LNCAP (cell line): ENCODE data around the gene RBBP8.

Experiments used
- TF ChIP-seq, protein P1 (sequence below): fragments of 450-650 bp; IDR thresholded peaks from 2 replicates; pipeline ENCODE4 v1.5.1; 2017; ENCODE audit warnings: mild to moderate bottlenecking

The RBBP8 gene

DNA sequence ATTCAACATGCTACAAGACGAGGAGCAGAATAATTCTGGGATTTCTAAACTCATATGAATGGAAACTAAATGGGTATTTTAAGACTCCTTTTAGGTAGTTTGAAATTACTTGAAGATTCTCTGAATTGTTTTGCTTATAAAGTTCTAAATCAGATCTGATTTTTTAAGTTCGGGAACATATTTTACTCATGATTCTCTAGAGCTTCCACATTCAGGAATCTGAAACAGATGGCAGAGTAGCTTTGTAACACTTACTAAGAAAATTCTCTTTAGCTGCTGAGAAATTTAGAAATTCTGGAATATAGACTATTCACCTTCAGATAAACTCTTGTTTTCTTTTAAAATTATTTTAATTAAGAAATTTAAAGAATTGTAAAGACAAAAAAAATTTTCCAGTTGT is 13.7 kb downstream of the RBBP8 start:
- TF ChIP-seq, protein P1, sequence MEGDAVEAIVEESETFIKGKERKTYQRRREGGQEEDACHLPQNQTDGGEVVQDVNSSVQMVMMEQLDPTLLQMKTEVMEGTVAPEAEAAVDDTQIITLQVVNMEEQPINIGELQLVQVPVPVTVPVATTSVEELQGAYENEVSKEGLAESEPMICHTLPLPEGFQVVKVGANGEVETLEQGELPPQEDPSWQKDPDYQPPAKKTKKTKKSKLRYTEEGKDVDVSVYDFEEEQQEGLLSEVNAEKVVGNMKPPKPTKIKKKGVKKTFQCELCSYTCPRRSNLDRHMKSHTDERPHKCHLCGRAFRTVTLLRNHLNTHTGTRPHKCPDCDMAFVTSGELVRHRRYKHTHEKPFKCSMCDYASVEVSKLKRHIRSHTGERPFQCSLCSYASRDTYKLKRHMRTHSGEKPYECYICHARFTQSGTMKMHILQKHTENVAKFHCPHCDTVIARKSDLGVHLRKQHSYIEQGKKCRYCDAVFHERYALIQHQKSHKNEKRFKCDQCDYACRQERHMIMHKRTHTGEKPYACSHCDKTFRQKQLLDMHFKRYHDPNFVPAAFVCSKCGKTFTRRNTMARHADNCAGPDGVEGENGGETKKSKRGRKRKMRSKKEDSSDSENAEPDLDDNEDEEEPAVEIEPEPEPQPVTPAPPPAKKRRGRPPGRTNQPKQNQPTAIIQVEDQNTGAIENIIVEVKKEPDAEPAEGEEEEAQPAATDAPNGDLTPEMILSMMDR = no peak

DNA sequence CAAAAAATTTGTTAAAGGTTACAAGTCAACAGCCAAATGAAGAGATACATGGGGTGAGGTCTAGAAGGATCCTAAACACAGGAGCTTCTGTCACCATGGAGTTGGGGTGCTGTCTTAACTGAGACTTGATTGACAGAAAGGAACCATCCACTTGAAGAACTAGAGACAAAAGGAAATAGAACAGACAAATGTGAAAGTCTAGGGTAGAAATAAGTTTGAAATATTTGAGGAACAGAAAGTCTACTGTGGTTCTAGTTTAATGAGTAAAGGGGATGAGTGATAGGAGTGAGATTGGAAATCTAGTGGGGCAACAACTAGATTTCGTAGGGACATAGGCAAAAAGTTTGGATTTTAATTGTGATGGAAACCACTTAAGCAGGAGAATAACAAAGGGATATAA is 18.7 kb downstream of the RBBP8 start:
- TF ChIP-seq, protein P1 = no peak

DNA sequence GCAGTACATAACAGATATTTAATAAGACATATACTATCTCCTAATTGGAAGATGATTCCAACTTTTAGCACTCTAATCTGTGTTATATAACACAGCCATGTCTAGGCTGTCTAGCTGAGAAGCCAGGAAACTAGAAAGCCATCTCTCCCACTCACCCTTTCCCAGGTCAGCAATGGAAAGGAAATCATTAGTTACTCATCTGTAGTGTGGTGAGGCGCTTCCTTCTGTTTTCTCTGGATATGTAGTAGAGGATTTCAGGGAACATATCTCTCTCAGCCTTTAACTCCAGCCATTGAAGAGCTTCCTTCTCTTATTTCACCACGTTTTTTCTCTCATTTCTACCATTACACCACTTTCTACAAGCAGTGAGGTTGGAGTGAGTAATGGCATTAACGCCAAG is 19.4 kb downstream of the RBBP8 start:
- TF ChIP-seq, protein P1 = no peak

DNA sequence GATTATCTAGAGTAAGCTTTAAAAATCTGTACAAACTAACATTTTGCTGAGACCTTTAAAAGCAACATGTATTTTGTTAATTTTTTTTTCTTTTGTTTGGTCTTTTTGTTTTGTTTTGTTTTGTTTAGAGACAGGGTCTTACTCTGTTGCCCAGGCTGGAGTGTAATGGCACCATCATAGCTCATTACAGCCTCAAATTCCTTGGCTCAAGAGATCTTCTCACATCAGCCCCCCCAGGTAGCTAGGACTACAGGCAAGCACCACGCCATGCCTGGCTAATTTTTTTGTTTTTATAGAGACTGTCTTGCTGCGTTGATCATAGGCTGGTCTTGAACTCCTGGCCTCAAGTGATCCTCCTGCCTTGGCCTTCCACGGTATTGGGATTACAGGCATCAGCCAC is 23.1 kb downstream of the RBBP8 start:
- TF ChIP-seq, protein P1 = no peak

DNA sequence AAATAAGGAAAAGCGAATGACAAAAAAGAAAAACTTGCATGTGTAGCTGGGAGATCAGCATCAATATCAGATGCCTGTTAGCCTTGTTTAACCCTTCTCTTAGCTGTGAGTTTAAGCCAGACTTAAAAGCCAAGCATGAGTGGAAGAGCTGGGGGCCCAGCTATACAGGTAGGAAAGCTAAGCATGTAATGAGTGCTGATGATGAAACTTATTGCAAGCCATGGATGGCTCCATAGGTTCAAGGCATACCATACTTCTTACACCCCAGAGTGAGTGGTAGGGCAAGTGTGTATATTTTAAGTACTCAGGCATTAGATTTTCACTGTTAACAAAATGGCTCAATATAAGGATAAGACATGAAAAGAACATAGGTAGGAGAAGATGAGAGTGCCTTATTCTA is 28.0 kb downstream of the RBBP8 start:
- TF ChIP-seq, protein P1 = no peak

DNA sequence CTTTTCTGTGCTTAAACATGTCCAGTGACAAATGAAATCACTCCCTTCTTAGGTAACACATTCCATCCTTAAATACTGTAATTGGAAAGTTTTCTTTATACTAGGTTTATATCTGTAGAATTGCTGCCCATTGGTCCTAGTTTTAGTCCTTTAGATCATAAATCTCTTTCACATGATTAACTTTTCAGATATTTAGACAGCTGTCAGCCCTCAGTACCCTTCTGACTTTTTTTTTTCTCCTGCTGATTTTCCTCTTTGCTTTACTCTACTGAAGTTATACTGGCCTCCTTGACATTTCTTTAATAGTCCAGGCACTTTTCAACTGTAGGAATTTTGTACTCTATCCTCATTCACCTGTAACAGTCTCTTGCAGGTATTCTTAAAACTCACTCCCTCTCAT is 28.9 kb downstream of the RBBP8 start:
- TF ChIP-seq, protein P1 = no peak

DNA sequence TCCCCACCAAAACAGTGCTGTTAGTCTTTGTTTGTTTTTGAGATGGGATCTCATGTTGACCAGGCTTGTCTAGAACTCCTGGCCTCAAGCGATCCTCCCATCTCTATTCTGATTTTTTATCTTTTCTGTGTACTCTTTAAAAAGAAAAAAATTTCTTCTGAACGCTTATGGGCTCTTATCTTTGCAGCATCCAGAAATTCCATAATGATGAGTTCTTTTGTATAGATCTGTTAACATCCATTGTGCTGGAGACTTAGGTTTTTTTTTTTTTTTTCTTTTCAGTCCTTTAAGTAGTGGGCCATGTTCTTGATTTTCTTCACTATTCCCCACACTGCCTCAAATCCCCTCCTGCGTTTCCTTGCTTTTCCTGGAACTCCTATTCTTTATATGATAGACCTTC is 31.0 kb downstream of the RBBP8 start:
- TF ChIP-seq, protein P1 = no peak

DNA sequence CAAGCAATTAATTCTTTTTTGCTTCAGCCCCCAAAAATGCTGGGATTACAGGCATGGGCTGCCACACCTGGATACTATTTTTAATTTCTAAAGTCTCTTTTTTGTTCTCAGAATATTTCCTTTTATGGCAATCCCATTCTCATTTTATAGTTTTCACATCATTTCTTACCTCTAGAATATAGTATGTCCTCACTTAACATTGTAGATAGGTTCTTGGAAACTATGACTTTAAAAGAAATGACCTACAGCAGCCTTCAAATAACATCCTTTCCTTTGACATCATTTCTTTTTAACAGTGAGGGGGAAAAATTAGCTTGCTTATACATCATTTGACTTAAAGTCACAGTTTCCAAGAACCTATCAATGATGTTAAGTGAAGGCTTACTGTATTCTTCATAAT is 31.6 kb downstream of the RBBP8 start:
- TF ChIP-seq, protein P1 = no peak
